Activated CD8-positive, alpha-beta memory T cell treated with anti-CD3 and anti-CD28 coated beads, Interleukin-2, amount 10 ng/mL, durations not matched to agents 7 days and 5 days (primary cell): ENCODE data around the gene FDPS. TPM values are rescaled to one million over a fixed set of nuclear protein-coding genes. Genes with fewer than 3 reads are reported as not detected.
A peak's percentile ranks its signal among the peaks of the same experiment; 100 is the strongest.

ENCODE experiments used
- ATAC-seq: fragments of 150-1000 bp; cut with Tn5 transposase; one replicate; pipeline ENCODE4 v1.10.0; 2021; ENCODE audit warnings: moderate library complexity
- CTCF ChIA-PET: fragments of 350-600 bp; sonication (Branson Sonifier 250); formaldehyde crosslinking; loops from one replicate; lab custom pipeline; 2021; ENCODE audit warnings: antibody characterized with exemption; lab: Charles Lee
- DNase-seq: peaks from one replicate; pipeline ENCODE4 v3.0.0-alpha.2; 2020
- H3K27ac Mint-ChIP-seq: one replicate; pipeline ENCODE4 v1.8.0; 2021; ENCODE audit warnings: mild to moderate bottlenecking, mixed read lengths
- H3K27me3 Mint-ChIP-seq: one replicate; pipeline ENCODE4 v1.8.0; 2021; ENCODE audit warnings: mixed read lengths
- H3K36me3 Mint-ChIP-seq: one replicate; pipeline ENCODE4 v1.8.0; 2021; ENCODE audit warnings: mild to moderate bottlenecking, mixed read lengths
- H3K4me1 Mint-ChIP-seq: one replicate; pipeline ENCODE4 v1.8.0; 2021; ENCODE audit warnings: mixed read lengths
- H3K4me3 Mint-ChIP-seq: one replicate; pipeline ENCODE4 v1.8.0; 2021; ENCODE audit warnings: mild to moderate bottlenecking, moderate library complexity, mixed read lengths
- H3K9me3 Mint-ChIP-seq: one replicate; pipeline ENCODE4 v1.8.0; 2022; ENCODE audit warnings: low read depth, mixed read lengths
- total RNA-seq, 2 experiments: library from RNA; stranded (reverse); gene quantifications; one replicate each; pipeline ENCODE4 v1.2.3, GENCODE V29; 2021

The FDPS gene
- total RNA-seq, 2 experiments from 2014 or later = 329 to 406 TPM

DNA sequence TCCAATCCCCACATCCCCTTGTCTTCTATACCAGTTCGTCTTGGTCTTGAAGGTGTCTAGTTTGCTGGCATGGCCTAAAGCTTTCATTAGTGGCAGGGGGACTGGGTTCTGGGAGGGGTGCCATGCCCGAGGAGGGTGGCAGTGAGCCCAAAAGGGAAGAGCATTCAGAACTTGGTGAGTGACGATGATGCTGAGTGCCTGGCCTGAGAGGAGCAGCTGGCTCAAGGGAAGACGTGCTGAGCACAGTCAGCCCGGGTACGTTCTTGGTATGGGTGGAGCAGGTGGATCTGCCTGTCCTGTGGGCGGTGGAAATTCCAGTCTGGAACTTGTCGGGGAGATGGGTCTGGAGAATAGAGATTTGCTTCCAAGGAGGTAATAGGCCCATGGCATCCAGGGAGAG, 4.6 kb downstream of the FDPS start:
- H3K36me3 Mint-ChIP-seq = peaks cover 42% of the 10 kb centered on the region
- no peaks in the 10 kb centered on the region for H3K9me3 Mint-ChIP-seq
- CTCF ChIA-PET = interaction anchor here (1.3 to 5.9 kb wide), 2 partner anchors 9 to 62 kb away, joined by 4 to 36 read pairs; partner anchors contain the start of gene RUSC1
- no peak overlapping the region for H3K4me3 Mint-ChIP-seq
- H3K4me1 Mint-ChIP-seq = peaks cover 40% of the 10 kb centered on the region
- no peaks in the 10 kb centered on the region for H3K27me3 Mint-ChIP-seq
- DNase-seq (no peak), ATAC-seq (no peak)
- no peak overlapping the region for H3K27ac Mint-ChIP-seq

DNA sequence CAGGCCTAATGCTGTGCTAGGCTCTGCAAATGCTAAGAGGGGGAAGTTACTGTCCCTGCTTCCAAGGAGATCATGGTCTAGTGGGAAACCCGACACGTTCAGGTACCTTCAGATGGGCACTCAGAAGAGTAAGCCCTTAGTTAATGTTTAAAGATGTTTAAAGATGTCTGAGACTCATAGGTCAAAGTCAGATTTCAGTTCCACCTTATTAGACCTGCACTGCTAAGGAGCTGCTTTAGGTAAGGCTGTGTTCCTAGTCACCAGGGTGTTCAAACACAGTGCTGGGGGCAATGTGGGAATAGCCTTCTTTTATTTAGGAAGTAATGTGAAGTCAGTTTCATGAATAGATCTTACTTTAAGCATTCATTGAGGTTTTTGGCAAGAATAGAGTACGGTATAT, 8.3 kb downstream of the FDPS start:
- ATAC-seq (no peak), DNase-seq (no peak)
- no peaks in the 10 kb centered on the region for H3K27me3 Mint-ChIP-seq
- peaks cover 36% of the 10 kb centered on the region for H3K36me3 Mint-ChIP-seq
- H3K4me3 Mint-ChIP-seq = no peak overlapping the region
- H3K9me3 Mint-ChIP-seq = no peaks in the 10 kb centered on the region
- H3K27ac Mint-ChIP-seq = no peak overlapping the region
- CTCF ChIA-PET = interaction anchor here (2.9 to 9.0 kb wide), 2 partner anchors 10 to 66 kb away, joined by 15 to 56 read pairs; partner anchors contain the start of gene FDPS
- peaks cover 46% of the 10 kb centered on the region for H3K4me1 Mint-ChIP-seq

DNA sequence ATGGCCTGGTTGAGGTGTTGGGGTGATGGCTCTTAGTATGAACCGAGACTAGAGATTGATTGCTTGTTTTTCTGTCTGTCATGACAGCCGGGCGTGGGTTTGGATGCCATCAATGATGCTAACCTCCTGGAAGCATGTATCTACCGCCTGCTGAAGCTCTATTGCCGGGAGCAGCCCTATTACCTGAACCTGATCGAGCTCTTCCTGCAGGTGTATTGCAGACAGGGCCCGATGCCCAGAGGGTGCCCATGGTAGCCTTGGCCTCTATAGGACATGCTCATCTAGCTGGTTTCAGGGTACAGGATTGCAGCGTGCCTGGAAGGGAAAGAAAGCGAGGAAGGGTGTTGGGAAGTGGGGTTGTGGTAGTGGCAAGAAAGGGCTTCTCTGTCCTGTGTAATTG, 9.4 kb downstream of the FDPS start:
- no peak for ATAC-seq
- no peak for DNase-seq
- H3K36me3 Mint-ChIP-seq = peaks cover 27% of the 10 kb centered on the region
- peaks cover 46% of the 10 kb centered on the region for H3K4me1 Mint-ChIP-seq
- no peak overlapping the region for H3K4me3 Mint-ChIP-seq
- no peaks in the 10 kb centered on the region for H3K9me3 Mint-ChIP-seq
- H3K27me3 Mint-ChIP-seq = no peaks in the 10 kb centered on the region
- peak overlapping the region; percentile 16 for H3K27ac Mint-ChIP-seq
- CTCF ChIA-PET = interaction anchor here (0.6 to 9.0 kb wide), 3 partner anchors 11 to 68 kb away, joined by 3 to 56 read pairs (median 15); partner anchors contain the start of gene FDPS

DNA sequence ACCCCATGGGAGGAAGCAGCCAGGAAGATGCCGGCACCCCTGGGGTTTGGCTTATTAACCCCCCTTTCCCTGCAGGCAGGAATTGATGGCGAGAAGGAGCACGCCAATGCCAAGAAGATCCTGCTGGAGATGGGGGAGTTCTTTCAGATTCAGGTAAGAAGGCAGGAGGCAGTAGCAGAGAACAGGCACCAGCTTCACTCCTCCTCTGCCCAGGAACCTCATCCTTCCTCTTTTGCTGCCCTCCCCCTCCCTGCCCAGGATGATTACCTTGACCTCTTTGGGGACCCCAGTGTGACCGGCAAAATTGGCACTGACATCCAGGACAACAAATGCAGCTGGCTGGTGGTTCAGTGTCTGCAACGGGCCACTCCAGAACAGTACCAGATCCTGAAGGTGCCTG, 10.9 kb downstream of the FDPS start:
- Mint-ChIP-seq H3K27ac (no peak overlapping the region), H3K36me3 (peaks cover 22% of the 10 kb centered on the region), H3K4me3 (no peak overlapping the region), H3K4me1 (peaks cover 41% of the 10 kb centered on the region), H3K27me3 (no peaks in the 10 kb centered on the region), H3K9me3 (no peaks in the 10 kb centered on the region)
- CTCF ChIA-PET = interaction anchor here (0.8 to 9.0 kb wide), 4 partner anchors 13 to 68 kb away, joined by 3 to 160 read pairs (median 30); partner anchors contain the start of genes FDPS and SCAMP3
- no peak for DNase-seq
- ATAC-seq = no peak

DNA sequence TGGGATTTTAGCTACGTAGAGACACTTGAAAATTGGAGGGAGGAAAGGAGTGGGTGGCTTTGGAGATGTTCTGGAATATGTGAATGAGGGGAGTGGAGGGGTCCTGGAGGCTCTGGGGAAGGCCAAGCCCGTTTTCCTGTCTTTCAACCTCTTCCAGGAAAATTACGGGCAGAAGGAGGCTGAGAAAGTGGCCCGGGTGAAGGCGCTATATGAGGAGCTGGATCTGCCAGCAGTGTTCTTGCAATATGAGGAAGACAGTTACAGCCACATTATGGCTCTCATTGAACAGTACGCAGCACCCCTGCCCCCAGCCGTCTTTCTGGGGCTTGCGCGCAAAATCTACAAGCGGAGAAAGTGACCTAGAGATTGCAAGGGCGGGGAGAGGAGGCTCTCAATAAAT, 11.6 kb downstream of the FDPS start:
- Mint-ChIP-seq H3K36me3 (peaks cover 18% of the 10 kb centered on the region), H3K27me3 (no peaks in the 10 kb centered on the region), H3K9me3 (no peaks in the 10 kb centered on the region), H3K27ac (peak overlapping the region; percentile 25), H3K4me1 (peaks cover 43% of the 10 kb centered on the region), H3K4me3 (no peak overlapping the region)
- no peak for DNase-seq
- no peak for ATAC-seq
- CTCF ChIA-PET = interaction anchor here (0.8 to 9.0 kb wide), 5 partner anchors 8 to 69 kb away, joined by 3 to 160 read pairs (median 36); partner anchors contain the start of genes FDPS and SCAMP3

DNA sequence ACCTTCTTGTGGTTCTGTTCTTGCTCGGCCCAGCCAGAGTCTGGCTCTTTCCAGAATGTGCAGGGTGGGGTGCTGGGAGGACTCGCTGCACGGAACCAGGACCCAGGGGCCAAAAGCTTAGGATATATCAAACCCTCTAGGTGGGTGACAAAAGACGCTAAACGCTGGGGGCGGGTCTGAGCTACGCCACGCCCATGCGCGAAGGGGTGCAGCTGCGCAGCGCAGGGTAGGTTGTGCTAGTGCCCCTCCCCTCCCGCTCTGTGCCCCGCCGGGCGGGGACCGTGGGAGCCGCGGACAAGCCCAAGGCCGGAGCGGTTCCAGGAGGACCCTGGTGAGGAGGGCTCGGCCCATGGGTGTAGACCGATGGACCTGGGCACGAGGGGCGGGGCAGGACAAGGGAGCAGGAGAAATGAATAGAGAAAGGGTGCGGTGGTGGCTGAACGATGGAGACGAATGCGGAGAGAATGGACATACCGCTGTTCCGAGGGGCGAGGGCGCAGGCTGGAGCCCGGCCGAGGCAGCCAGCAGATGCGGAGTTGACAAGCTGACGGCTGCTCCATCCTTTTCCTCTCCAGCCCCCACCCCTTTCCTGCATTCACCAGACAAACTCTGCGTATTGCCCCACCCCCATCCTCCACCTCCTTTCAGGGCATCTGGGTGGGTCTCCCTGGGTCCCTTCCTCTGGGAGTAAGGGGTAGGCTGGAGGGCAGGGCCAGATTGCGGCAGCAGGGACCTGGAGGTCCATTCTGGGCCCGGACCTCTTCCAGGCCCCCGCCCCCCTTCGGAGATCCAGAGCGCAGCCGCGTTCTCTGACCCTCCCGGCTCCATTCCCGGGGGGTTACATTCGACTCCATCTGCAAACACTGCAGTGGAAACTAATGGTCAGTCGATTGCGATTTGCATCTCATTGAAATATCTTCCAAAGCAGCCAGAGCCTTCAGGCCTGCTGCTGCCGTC, 12.3 kb downstream of the FDPS start, which contains the start of gene RUSC1:
RUSC1 (plus strand) TSS at position 234 of the 957 bp plus-strand sequence. CDS start 880 bp downstream, outside the sequence.
- ATAC-seq = peak; percentile 10
- Mint-ChIP-seq H3K36me3 (peaks cover 18% of the 10 kb centered on the region), H3K27me3 (no peaks in the 10 kb centered on the region), H3K27ac (peak within 1 kb of the TSS; percentile 25), H3K4me1 (peaks cover 49% of the 10 kb centered on the region), H3K4me3 (peak within 1 kb of the TSS; percentile 15), H3K9me3 (no peaks in the 10 kb centered on the region)
- peak; percentile 81 for DNase-seq
- CTCF ChIA-PET = interaction anchor here (0.6 to 9.0 kb wide), 13 partner anchors 9 to 216 kb away, joined by 3 to 160 read pairs (median 18); partner anchors contain the start of genes CLK2, ENTREP3, FDPS and SCAMP3

DNA sequence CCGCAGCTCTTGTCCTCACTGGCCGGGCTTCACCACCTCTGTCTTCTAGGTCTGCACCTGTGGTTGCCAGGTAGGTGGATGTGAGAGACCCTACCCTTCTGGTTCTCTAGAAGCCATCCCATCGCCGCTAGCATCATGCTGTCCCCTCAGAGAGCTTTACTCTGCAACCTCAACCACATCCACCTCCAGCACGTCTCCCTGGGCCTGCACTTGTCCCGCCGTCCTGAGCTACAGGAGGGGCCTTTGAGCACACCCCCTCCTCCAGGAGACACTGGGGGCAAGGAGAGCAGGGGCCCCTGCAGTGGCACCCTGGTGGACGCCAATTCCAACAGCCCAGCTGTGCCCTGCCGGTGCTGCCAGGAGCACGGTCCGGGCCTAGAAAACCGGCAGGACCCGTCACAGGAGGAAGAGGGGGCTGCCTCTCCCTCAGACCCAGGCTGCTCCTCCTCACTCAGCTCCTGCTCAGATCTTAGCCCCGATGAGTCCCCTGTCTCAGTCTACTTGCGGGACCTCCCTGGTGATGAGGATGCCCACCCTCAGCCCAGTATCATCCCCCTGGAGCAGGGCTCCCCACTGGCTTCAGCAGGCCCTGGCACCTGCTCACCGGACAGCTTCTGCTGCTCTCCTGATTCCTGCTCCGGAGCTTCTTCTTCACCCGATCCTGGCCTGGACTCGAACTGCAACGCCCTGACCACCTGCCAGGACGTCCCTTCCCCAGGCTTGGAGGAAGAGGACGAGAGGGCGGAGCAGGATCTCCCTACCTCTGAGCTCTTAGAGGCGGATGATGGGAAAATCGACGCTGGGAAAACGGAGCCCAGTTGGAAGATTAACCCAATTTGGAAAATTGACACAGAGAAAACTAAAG, 13.2 kb downstream of the FDPS start:
- Mint-ChIP-seq H3K4me3 (peak overlapping the region; percentile 85), H3K4me1 (peaks cover 51% of the 10 kb centered on the region), H3K9me3 (no peaks in the 10 kb centered on the region), H3K36me3 (peaks cover 18% of the 10 kb centered on the region), H3K27ac (no peak overlapping the region), H3K27me3 (no peaks in the 10 kb centered on the region)
- DNase-seq (no peak), ATAC-seq (no peak)
- CTCF ChIA-PET = interaction anchor here (0.6 to 9.0 kb wide), 18 partner anchors 10 to 215 kb away, joined by 3 to 160 read pairs (median 6); partner anchors contain the start of genes CLK2, ENTREP3, FDPS and HCN3

DNA sequence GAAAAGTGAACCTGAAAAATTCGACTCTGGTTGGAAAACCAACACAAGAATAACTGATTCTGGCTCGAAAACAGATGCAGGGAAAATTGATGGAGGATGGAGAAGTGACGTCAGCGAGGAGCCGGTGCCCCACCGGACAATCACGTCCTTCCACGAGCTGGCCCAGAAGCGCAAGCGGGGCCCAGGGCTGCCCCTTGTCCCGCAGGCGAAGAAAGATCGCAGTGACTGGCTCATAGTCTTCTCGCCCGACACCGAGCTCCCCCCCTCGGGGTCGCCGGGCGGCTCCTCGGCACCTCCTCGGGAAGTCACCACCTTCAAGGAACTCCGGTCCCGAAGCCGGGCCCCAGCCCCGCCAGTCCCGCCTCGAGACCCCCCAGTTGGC, 13.9 kb downstream of the FDPS start:
- peak; percentile 53 for DNase-seq
- no peak overlapping the region for H3K27ac Mint-ChIP-seq
- H3K9me3 Mint-ChIP-seq = no peaks in the 10 kb centered on the region
- peaks cover 49% of the 10 kb centered on the region for H3K4me1 Mint-ChIP-seq
- CTCF ChIA-PET = interaction anchor here (0.6 to 9.0 kb wide), 18 partner anchors 11 to 214 kb away, joined by 3 to 160 read pairs (median 6); partner anchors contain the start of genes CLK2, FDPS, HCN3 and KRTCAP2
- H3K27me3 Mint-ChIP-seq = no peaks in the 10 kb centered on the region
- no peak for ATAC-seq
- peak overlapping the region; percentile 85 for H3K4me3 Mint-ChIP-seq
- H3K36me3 Mint-ChIP-seq = peaks cover 18% of the 10 kb centered on the region

DNA sequence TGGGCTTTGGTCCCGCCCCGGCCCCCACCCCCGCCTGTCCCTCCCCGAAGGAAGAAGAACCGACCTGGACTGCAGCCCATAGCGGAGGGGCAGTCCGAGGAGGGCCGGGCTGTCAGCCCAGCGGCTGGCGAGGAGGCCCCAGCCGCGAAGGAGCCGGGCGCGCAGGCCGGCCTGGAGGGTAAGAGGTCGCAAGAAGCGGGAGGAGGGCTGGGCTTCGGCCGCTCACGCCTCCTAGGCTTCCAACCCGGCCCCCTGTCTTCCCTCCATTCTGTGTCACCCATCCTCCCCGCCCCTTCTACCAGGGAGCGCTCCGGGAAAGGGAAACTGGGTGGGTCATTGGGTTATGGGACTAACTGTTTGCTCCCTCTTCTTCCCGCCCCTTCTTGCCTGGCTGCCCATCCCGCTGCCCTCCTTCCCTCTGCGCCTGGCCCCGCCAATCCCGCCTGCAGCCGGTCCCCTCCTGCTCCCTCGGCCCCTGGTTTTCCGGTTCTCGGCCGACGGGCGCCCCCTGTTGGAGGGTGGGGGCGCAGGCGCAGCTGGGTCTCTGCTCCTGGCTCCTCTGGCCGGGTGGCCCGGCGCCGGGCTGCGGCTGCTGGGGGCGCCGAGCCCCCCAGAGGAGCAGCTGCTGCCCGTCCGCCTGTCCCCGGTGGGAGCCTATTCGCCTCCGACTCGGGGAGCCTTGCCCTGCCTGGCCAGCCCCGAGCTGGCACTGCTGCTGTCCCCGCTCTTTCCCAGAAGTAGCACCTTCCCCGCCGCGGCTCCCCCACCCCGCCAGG, 14.5 kb downstream of the FDPS start:
- Mint-ChIP-seq H3K4me3 (peak overlapping the region; percentile 85), H3K27ac (peak overlapping the region; percentile 76), H3K27me3 (no peaks in the 10 kb centered on the region), H3K36me3 (peaks cover 17% of the 10 kb centered on the region), H3K4me1 (peaks cover 51% of the 10 kb centered on the region), H3K9me3 (no peaks in the 10 kb centered on the region)
- peak; percentile 58 for ATAC-seq
- peak; percentile 90 for DNase-seq
- CTCF ChIA-PET = interaction anchor here (0.6 to 9.0 kb wide), 36 partner anchors 11 to 396 kb away, joined by 3 to 160 read pairs (median 5); partner anchors contain the start of genes CLK2, ENTREP3, FDPS and HCN3

DNA sequence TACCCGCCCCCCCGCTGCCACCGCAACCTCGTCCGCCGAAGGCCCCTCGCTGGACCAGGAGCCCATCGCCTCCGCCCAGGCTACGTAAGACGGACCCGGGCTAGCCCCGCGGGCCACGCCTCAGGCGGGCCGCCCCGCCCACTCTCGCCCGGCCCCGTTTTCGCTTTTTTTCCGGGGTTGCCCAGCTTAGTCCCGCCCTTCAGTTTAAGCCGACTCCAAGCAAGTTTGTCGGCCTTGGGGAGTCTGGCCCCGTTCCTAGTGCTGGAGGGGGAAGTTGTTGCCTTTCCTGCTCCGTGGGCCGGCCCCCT, 15.0 kb downstream of the FDPS start:
- peaks cover 15% of the 10 kb centered on the region for H3K36me3 Mint-ChIP-seq
- H3K9me3 Mint-ChIP-seq = no peaks in the 10 kb centered on the region
- no peaks in the 10 kb centered on the region for H3K27me3 Mint-ChIP-seq
- H3K4me1 Mint-ChIP-seq = peaks cover 49% of the 10 kb centered on the region
- DNase-seq = peak; percentile 90
- peak overlapping the region; percentile 78 for H3K27ac Mint-ChIP-seq
- CTCF ChIA-PET = interaction anchor here (0.6 to 9.0 kb wide), 36 partner anchors 12 to 395 kb away, joined by 3 to 160 read pairs (median 4); partner anchors contain the start of genes CLK2, ENTREP3, FDPS and HCN3
- peak; percentile 69 for ATAC-seq
- peak overlapping the region; percentile 85 for H3K4me3 Mint-ChIP-seq

DNA sequence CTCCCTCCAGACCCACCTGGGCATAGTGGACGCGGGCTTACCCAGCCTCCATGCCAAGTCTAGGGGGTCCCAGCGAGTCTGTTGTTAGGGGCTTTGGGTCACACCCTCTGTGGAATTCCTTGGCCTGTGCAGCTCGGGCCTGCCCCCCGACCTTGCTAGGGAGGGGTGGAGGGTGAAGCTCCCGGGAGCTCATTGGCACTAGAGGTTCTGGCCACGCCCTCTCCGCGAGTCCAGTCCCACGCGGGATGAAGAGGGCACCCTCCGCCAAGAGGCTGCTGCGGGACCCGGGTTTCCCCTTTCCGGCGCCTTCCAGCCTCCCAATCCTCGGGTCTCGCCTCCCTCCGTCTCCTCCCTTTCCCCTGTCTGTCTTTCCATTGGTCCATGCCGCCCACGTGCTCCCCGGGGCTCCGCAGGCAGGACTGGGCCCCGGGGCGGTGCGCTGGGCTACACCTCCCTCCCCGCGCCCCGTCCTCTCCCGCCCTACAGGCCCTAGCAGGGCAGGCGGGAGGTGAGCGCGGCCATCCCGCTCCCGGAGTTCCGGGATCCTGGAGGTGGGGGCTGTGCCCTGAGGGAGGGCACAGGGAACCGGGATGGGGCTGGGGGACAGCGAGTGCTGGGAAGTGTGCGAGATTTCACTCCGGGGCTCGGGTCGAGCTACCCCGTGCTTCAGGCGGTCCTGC, 15.5 kb downstream of the FDPS start:
- peak; percentile 84 for ATAC-seq
- DNase-seq = peak; percentile 94
- Mint-ChIP-seq H3K4me1 (peaks cover 46% of the 10 kb centered on the region), H3K9me3 (no peaks in the 10 kb centered on the region), H3K36me3 (peaks cover 11% of the 10 kb centered on the region), H3K4me3 (peak overlapping the region; percentile 85), H3K27me3 (no peaks in the 10 kb centered on the region), H3K27ac (peak overlapping the region; percentile 78)
- CTCF ChIA-PET = interaction anchor here (0.9 to 9.0 kb wide), 34 partner anchors 12 to 395 kb away, joined by 3 to 160 read pairs (median 4); partner anchors contain the start of genes CLK2, ENTREP3, FDPS and SCAMP3
